GM18507 (cell line): ENCODE results near the gene PTPRK.
A peak's percentile ranks its signal among the peaks of the same experiment; 100 is the strongest.
"Not testable (repeated sequence)": the region's sequence is repeated elsewhere in the genome, so short reads cannot be mapped to it uniquely, and the experiment has no call there.

Experiments used
- DNase-seq: peaks from one replicate; pipeline ENCODE4 v3.0.0; 2011; ENCODE audit warnings: low read depth; ENCODE audit not compliant: insufficient read length; ENCODE audit errors: extremely low spot score
- FAIRE-seq: peaks from 2 replicates; lab custom pipeline; 2011; peaks lifted over from hg19 to GRCh38; lab: Jason Lieb, UNC

The PTPRK gene

DNA sequence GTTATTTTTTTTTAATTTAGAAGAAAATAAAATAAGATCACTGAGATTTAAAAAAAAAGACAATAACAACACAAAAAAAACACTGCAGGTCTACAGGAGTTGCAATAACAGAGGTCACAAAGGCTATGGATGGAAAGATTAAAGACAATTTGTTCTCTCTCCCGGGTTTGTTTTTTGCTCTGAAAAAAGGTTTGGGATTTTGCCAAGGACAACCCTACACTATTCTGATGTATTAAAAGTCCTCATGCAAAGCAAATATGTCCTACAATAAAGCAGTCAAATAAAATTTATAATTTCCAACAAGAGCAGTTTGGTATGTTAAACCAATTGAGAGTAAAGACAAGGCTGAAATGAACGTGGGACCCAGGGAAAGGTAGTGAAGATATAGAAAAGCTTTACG lies 55.6 kb downstream of the PTPRK start:
- DNase-seq, result no peak
- no peak for FAIRE-seq

- FAIRE-seq (no peak), DNase-seq (no peak)
Observed at GRCh38 chr6:128463942-128464341, 56.5 kb downstream of the PTPRK start.

- FAIRE-seq (no peak), DNase-seq (no peak)
Observed at GRCh38 chr6:128461501-128461900, 58.9 kb downstream of the PTPRK start.

DNA sequence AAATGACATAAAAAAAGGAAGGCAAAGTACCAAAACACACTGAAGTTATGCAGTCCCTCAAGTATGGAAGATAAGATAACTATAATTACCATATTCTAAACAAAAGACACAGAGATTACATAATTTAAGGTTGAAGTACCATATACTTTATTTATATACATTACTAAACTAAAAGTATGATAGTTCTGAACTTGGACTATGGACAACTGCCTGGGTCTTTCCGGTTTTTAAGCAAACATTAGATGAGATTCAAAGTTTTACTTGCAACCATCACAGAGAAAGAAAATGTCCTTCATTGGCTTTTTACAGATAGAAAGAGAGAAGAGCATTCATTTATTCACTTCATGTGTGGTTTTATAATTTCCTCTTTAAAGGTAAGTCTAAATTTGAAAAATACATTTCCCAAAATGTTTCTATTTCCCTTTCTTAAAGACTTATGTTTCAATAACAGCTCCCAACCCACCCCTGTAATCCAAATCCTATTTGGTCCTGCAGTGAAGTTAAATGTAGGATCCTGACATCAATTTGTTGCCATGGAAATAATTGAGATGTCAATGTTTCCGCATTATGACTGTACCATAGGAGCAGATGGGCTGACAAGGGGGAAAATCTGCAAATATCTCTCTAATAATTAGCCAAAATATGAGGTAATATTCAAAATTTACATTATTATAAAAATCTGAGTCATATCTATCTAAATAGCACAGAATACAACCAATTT lies 63.7 kb downstream of the PTPRK start:
- DNase-seq (no peak), FAIRE-seq (no peak)

GRCh38 chr6:128455959-128456358 lies 64.4 kb downstream of the PTPRK start:
- DNase-seq (no peak), FAIRE-seq (no peak)

DNA sequence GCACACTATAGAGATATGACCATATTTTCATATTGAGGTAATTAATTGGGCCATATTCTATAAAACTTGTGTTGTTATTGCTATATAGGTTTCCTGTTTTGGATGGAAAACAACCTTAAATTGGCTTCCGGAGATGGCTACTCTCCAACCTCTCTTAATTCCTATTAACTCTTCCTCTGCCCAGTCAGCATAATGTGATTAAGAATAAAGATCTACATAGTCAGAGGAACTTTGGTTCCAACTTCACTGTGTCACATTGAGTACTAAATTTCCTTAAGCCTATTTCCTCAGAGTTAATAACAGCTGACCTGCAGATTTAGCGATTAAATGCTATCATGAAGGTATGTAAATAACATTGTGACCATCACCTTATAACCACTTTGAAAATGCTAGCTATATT lies 67.7 kb downstream of the PTPRK start:
- DNase-seq (no peak), FAIRE-seq (no peak)

DNA sequence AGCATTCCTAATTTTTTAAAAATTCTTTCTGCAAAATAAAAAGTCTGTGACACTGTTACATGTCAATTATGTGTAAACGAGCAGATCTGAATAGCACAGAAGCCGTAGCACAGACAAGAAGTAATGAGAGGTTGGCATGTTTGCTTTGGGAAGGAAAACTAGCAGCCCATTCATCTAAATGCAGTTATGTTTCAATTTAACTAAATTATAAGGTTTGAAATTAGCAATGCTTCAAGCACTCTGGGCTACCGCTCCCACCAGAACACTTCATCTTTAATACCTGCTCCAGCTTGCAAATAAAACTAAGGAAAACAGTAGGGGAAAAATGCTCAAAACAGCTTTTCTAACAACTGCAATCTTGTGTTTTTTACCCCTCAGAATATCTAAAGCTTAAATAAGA lies 73.9 kb downstream of the PTPRK start:
- FAIRE-seq (no peak), DNase-seq (no peak)

GRCh38 chr6:128443553-128443952 lies 76.8 kb downstream of the PTPRK start:
- no peak for DNase-seq
- FAIRE-seq, result no peak

GRCh38 chr6:128439627-128440026 lies 80.8 kb downstream of the PTPRK start:
- FAIRE-seq (no peak), DNase-seq (no peak)

DNA sequence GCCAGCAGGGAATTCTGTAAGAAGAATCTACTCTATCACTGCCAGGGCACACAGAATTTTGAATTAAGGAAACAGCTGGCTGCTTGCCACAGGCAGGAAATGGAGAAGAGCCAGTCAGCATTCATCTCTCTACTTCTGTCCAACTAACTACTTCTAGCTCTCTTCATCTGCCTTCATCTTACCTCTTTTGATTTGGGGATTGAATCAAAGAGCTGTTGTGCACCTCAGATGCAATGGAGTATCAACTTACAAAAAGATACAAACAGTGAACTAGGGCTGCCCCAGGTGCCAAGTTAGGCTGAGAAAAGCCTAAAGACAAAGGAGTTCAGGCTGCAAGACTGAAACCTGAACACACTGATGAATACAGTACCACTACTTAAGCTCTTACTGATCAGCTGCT lies 82.0 kb downstream of the PTPRK start:
- DNase-seq (no peak), FAIRE-seq (no peak)

DNA sequence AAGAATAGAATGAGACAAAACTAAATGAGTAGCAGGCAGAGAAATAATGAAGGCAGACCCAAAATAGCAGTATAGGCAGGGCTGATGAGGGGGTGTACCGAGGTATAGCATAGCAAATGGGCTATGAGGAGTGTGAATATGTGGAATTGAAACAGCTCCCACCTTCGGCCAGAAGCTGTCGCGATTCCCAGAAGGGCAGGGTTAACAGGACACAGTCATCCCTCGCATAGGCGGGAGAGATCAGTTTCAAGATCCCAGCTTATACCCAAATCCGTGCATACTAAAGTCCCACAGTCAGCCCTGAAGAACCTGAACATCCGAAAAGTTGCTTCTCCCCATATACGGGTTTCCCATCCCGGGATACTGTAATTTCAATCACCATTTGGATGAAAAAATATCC lies 82.7 kb downstream of the PTPRK start:
- DNase-seq, result no peak

DNA sequence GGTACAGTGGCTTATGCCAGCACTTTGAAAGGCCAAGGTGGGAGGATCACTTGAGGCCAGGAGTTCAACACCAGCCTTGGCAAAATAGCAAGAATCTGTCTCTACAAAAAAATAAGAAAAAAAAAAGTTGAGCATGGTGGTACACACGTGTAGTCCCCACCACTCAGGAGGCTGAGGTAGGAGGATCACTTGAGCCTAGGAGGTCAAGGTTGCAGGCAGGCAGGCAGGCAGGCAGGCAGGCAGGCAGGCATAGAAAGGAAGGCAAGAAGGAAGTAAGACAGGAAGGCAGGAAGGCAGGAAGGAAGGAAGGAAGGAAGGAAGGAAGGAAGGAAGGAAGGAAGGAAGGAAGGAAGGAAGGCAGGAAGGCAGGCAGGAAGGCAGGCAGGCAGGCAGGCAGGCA lies 85.6 kb downstream of the PTPRK start:
- not testable (repeated sequence) for FAIRE-seq, DNase-seq

More for the DNA sequence above, 82.7 kb downstream of the PTPRK start:
- FAIRE-seq, result no peak

DNA sequence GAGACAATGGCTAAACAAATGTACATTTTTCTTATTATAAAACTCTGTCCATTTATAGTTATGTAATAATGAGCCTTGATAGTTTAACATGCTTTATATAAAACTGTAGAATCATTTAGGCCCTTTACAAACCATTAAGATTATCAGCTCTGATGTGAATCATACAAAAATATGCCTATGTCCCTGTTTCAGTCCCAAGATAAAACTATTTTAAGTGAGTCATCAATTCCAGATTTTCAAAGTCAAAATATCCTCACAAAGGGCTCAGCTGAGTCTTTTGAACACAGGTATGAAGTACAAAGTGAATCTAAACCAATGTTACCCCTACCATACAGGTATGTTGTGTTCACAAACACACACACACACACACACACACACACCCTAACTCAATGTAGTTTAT lies 88.0 kb downstream of the PTPRK start:
- FAIRE-seq, result no peak
- no peak for DNase-seq

DNA sequence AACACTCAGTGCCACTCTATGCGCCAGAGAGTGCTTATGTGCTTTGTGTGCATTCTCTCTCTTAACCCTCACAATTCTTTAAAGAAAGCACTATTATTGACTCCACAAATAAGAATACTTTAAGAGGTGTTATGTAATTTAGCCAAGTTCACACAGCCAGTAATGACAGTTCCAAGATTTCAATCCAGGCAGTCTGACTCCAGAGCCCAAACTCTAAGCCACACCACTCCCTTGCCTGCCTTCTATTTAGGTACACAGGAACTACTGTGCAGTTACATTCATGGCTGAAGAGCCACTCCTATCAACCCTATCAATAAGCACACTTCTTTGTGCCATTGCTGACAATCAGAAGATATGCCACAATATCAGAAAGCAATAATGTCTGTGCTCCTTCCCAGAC lies 93.3 kb downstream of the PTPRK start:
- DNase-seq (no peak), FAIRE-seq (no peak)

DNA sequence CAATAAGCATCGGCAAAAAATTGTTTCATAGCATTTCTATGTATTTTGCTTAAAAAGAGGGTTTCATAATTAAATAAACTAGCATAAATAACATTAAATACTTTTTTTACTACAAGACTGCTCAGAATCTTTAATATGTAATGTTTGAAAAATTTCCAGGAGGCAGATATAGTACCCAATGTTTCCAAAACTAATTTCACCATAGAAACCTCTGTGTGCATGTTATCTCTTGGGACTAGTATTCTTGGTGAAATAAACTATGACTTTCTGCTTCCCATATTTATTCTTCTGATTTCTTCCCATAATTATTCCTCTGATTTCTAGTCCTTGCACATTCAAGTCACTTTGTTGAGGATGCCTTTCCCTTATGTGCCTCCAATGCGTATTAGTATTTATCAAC lies 94.5 kb downstream of the PTPRK start:
- DNase-seq (no peak), FAIRE-seq (no peak)

- FAIRE-seq (no peak), DNase-seq (no peak)
Observed at GRCh38 chr6:128422871-128423270, 97.5 kb downstream of the PTPRK start.

DNA sequence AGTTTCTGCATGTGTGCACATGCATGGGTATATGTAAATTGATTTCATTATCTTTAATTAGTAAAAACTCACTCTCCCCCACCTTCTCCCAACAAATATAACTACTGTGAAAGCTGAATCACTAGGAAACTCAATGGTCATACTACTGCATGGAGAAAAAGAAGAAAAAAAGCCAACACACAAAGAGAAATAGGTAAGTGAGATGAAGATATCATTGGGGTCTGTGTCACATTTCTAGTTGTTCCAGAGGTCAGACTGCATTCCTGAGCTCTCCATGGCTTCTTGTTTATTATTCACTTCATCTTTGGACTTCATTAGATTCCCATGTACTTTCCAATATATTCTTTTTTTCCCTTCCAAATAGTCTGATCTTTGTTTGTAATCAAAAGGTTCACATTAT lies 98.2 kb downstream of the PTPRK start:
- no peak for FAIRE-seq

GRCh38 chr6:128421788-128422187 lies 98.6 kb downstream of the PTPRK start:
- no peak for FAIRE-seq

More for the DNA sequence above, 98.2 kb downstream of the PTPRK start:
- DNase-seq, result no peak

GRCh38 chr6:128417698-128418097 lies 102.7 kb downstream of the PTPRK start:
- DNase-seq (no peak), FAIRE-seq (no peak)

More at GRCh38 chr6:128421788-128422187, 98.6 kb downstream of the PTPRK start:
- DNase-seq, result no peak

GRCh38 chr6:128415387-128415786 lies 105.0 kb downstream of the PTPRK start:
- no peak for DNase-seq
- FAIRE-seq, result no peak

DNA sequence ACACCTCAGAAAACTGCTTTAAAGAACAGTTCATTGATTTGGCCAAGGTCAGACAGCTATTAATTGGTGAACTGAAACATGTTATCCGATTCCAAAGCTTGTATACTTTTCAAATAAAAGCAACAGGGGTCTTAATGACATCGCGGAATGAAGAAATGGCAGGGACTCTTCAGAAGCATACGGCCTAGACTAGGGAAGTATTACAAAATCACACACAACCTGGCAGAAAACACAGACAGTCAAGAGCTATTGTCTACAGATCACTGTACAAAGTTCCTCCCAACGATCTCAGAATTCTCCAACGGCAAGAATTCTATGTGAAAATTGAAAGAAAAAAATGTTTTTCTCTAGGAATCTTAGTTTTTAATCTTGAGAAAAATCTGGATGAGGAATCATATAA lies 105.5 kb downstream of the PTPRK start:
- no peak for FAIRE-seq
- DNase-seq, result no peak

DNA sequence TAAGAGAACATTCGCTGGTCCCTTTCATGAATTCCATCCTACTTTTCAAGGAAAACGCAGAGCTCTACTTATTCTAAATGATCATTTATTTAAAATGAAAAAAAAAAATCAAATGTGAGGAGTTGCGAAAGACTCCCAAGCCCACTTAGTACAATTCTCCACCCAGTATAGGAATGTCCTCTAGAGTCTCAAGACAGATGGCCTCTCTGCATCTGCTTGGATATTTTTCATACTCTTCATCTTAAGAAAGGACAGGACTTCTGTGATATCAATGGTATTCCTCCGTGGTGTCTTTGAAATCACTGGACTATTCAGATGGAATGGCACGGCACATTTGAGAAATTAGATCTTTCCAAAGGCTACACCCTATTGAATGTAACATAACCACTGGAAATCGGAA lies 107.1 kb downstream of the PTPRK start:
- no peak for DNase-seq

More for the DNA sequence above, 107.1 kb downstream of the PTPRK start:
- FAIRE-seq, result peak; percentile 26
